Adipose tissue (tissue), 3 donors: ENCODE data around the gene PAF1. TPM values are rescaled to one million over a fixed set of nuclear protein-coding genes. Genes with fewer than 3 reads are reported as not detected.
A peak's percentile ranks its signal among the peaks of the same experiment; 100 is the strongest.
"Not testable (repeated sequence)": the region's sequence is repeated elsewhere in the genome, so short reads cannot be mapped to it uniquely, and the experiment has no call there.

Experiments
- H3K27ac ChIP-seq: one replicate; pipeline ENCODE4 v1.5.1; 2013; ENCODE audit warnings: low read depth, low read length
- WGBS, 3 donors: extraction: QIAGEN DNeasy Blood & Tissue Kit; methylation state at CpG; one replicate each; pipeline ENCODE4 v1.1.7; 2013; 5-methylcytosine and 5-hydroxymethylcytosine counted together
- polyA plus RNA-seq, 3 donors: library from polyadenylated mRNA; stranded (reverse); fragments of 200-250 nt; gene quantifications; one replicate each; pipeline ENCODE4 v1.2.3, GENCODE V29; 2013
- donor health status: healthy with polysubstance abuse.
- donor health status: Bipolar disorder and iron deficiency.
- donor health status: healthy.

PAF1 gene
- polyA plus RNA-seq, 3 donors = 21.4 to 36.2 (median 34.2) TPM

GRCh38 chr19:39345956-39346355, 45.0 kb downstream of the PAF1 start:
- WGBS, 3 donors = 72 to 89% (median 89%) methylated on average over 1 of the region's 1 CpG
- H3K27ac ChIP-seq = no peak overlapping the region

- WGBS, 3 donors = 2 to 3% (median 3%) methylated on average over 29 to 51 of the region's 51 CpGs
- H3K27ac ChIP-seq = peak overlapping the region; percentile 52
Observed at GRCh38 chr19:39342647-39343305, 48.1 kb downstream of the PAF1 start.

DNA sequence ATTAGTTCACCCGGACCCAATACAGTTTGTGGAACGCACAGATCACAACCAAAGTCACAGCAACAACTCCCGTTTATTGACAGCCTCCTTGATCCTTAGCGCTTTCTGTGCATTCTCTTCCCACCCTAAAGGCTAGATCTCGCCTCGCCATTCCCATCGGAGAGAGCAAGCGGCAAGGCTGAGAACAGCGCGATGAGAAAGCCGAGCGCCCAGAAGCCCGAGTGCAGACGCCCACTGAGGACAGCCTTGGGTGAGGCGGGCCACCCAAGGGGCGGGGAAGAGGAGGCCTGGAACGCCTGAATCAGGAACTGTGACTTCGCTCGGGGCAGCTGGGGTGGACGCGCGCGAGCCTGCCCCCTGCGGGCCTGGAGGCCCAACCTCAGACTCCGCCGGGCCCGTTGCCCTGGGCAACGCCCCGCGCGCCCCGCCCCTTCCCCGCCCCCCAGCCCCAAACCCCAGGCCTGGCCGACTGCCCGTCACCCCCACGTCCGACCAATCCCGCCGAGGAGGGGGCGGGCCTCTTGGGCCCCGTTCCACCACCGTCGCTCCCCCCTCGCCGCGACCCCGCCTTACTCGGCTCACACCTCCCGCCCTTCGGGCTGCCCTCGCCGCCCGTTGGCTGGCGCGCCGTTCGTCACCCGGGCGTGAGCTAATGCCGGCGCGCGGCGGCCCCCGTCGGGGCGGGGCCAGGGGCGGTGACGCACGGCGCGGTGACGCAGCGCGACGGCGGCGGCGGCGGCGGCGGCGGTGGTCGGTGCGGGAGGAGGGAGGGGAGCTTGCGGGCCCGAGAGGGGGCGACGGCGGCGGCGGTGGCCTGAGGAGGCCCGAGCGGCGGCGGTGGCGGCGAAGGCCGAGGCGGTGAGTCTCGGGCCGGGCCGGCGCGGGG, 48.9 kb downstream of the PAF1 start, which contains the start of gene SAMD4B:
SAMD4B (plus strand) TSS at position 703 of the 886 bp plus-strand sequence. CDS start 14,473 bp downstream, outside the sequence.
- WGBS, 3 donors = 1% methylated on average over 51 to 92 of the region's 105 CpGs
- H3K27ac ChIP-seq = peak within 1 kb of the TSS; percentile 52

DNA sequence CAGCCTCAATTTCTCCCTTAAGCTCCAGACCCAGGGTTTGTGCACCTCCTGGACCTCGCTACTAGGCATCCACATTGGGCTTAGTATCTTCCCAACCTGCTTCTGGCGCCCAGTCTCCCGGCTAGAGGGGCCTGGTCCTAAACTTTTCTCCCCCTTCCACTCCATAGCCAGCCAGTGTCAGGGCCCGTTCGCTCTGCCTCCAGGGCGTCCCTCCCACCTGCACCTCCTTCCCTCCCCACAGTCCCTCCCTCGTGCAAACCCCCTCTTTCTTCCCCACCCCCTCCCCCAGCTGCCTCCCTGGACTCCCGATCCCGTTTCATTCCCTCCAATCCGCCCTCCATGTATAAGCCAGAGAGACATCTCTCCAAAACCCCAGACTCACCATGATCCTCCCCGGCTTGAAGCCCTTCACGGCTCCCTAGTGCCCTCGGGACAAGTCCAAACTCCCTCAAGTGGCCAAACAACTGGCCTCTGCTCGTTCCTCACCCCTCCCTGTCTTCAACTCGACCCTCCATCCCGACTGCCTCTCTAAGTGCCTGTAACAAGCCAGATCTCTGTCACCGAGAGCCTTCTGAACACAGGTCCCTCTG, 49.7 kb downstream of the PAF1 start:
- 2 to 3% (median 2%) methylated on average over 17 of the region's 17 CpGs for WGBS, 3 donors
- peak overlapping the region; percentile 30 for H3K27ac ChIP-seq

DNA sequence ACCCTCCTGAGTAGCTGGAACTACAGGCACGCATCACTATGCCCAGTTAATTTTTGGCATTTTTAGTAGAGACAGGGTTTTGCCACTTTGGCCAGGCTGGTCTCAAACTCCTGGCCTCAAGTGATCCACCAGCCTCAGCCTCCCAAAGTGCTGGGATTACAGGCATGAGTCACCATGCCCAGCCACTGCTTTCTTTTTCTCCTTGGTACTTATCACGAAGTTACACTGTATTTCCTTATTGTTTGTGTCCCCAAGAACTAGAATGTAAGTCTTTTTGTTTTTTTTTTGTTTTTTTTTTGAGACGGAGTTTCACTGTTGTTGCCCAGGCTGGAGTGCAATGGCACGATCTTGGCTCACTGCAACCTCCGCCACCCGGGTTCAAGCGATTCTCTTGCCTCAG, 50.8 kb downstream of the PAF1 start:
- H3K27ac ChIP-seq = not testable (repeated sequence)
- 76 to 89% (median 76%) methylated on average over 7 of the region's 7 CpGs for WGBS, 3 donors

DNA sequence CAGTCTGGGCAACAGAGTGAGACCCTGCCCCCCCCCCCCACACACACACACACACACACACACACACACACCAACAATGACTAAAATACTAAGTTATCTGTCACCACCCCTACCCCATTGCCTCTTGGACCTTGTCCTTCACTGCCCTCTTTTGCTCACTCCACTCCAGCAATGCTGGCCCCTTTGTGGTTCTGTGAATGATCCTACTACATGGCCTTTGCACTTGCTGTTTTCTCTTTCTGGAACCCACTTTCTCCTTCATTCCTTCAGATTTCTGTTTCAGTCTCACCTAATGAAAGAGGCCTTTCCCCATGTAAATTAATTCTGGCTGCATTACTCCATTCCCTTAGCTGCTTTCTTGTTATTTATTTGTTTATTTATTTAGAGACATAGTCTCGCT, 51.2 kb downstream of the PAF1 start:
- no peak overlapping the region for H3K27ac ChIP-seq
- WGBS, 3 donors = 96 to 98% (median 96%) methylated on average over 1 of the region's 1 CpG

- H3K27ac ChIP-seq = no peak overlapping the region
- WGBS, 3 donors = 62 to 65% (median 63%) methylated on average over 3 of the region's 3 CpGs
Observed at GRCh38 chr19:39336483-39336882, 54.4 kb downstream of the PAF1 start.

Other genes with a start within 250 kb of the PAF1 start
- 1 to 10 TPM in 1 of 3 donors, under 1 TPM in 1, not detected in 1; 0.40 to 2.4 TPM for gene NCCRP1, start 194.1 kb downstream of the PAF1 start, polyA plus RNA-seq
- 100 to 1,000 TPM in 1 of 3 donors, 1 to 10 TPM in 1, not detected in 1; 1.0 to 939 TPM for gene SYCN, start 186.8 kb downstream of the PAF1 start, polyA plus RNA-seq
- not detected for gene IFNL3, start 146.1 kb downstream of the PAF1 start, polyA plus RNA-seq
- gene IFNL4, start 142.2 kb downstream of the PAF1 start, polyA plus RNA-seq = not detected
- gene IFNL2, start 122.7 kb downstream of the PAF1 start, polyA plus RNA-seq = not detected
- not detected for gene IFNL1, start 94.7 kb downstream of the PAF1 start, polyA plus RNA-seq
- 1 to 10 TPM in 1 of 3 donors, under 1 TPM in 2; 0.67 to 1.2 (median 0.98) TPM for gene LRFN1, start 70.2 kb downstream of the PAF1 start, polyA plus RNA-seq
- 100 to 1,000 TPM in 1 of 3 donors, 10 to 100 TPM in 2; 12.9 to 156 (median 86.3) TPM for gene GMFG, start 55.1 kb downstream of the PAF1 start, polyA plus RNA-seq
- 10 to 100 TPM; 34.3 to 79.0 (median 77.6) TPM for gene SAMD4B, start 48.7 kb downstream of the PAF1 start, polyA plus RNA-seq
- 10 to 100 TPM; 16.9 to 32.2 (median 21.8) TPM for gene MED29, start 272 bp upstream of the PAF1 start, polyA plus RNA-seq
- gene ZFP36, start 15.7 kb upstream of the PAF1 start, polyA plus RNA-seq = 1,000 to 10,000 TPM in 2 of 3 donors, 10 to 100 TPM in 1; 80.2 to 1,764 (median 1,356) TPM
- 10 to 100 TPM in 2 of 3 donors, 1 to 10 TPM in 1; 3.0 to 38.8 (median 27.2) TPM for gene PLEKHG2, start 21.6 kb upstream of the PAF1 start, polyA plus RNA-seq
- 1,000 to 10,000 TPM; 2,185 to 4,039 (median 3,887) TPM for gene RPS16, start 44.8 kb upstream of the PAF1 start, polyA plus RNA-seq
- gene SUPT5H, start 54.5 kb upstream of the PAF1 start, polyA plus RNA-seq = 100 to 1,000 TPM in 1 of 3 donors, 10 to 100 TPM in 2; 64.7 to 107 (median 71.3) TPM
- gene TIMM50, start 89.7 kb upstream of the PAF1 start, polyA plus RNA-seq = 10 to 100 TPM; 26.8 to 63.0 (median 32.4) TPM
- gene DLL3, start 107.8 kb upstream of the PAF1 start, polyA plus RNA-seq = not detected
- gene SELENOV, start 124.0 kb upstream of the PAF1 start, polyA plus RNA-seq = not detected
- gene EID2B, start 141.7 kb upstream of the PAF1 start, polyA plus RNA-seq = 1 to 10 TPM in 2 of 3 donors, under 1 TPM in 1; 0.98 to 3.5 (median 1.2) TPM
- gene EID2, start 149.1 kb upstream of the PAF1 start, polyA plus RNA-seq = 10 to 100 TPM in 1 of 3 donors, 1 to 10 TPM in 2; 5.2 to 11.1 (median 9.2) TPM
- gene LGALS13, start 211.4 kb upstream of the PAF1 start, polyA plus RNA-seq = not detected